Measurements from ENCODE around the gene MSRB3. TPM values are rescaled to one million over a fixed set of nuclear protein-coding genes. Genes with fewer than 3 reads are reported as not detected.
A peak's percentile ranks its signal among the peaks of the same experiment; 100 is the strongest.

The MSRB3 gene
- total and polyA plus RNA-seq, 7 donors, result 6.2 to 232 (median 159) TPM

DNA sequence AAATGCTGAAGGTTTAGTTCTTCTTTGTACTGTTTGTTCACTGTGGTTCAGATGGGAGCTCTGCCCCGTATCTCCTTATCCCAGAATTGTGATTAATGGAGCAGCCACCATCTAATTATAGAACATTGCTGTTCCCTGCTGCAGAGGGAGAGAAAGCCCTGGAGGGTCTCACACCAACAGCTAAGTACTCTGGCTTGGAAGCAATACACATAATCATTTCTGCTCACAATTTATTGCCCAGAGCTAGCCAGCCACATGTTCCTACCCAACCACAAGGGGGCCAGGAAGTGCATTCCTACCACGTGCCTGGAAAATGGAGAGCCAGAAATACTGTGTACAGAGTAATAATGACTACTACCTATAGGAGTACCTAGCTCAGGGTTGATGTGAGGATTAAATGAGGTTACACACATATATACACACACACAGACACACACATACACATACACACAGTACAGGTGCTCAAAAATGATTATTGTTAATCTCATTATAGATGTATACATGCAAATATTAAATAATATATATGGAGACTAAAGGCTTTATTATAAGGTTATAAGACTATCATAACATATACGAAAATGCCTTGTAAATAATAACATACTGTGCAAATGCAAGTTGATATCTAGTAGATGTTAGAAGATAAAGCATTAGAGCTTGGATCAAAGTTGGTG is 22.3 kb downstream of the MSRB3 start:
- Histone ChIP-seq H3K36me3 (no peaks in the 10 kb centered on the region), H3K4me1 (peaks cover 0 to 83% (median 52%) of the 10 kb centered on the region in 4 donors), H3K27me3 (no peaks in the 10 kb centered on the region), H3K9me3 (no peaks in the 10 kb centered on the region), H3K27ac (peak overlapping the region in 3 of 4 donors; percentile 7 to 26 (median 24)), H3K4me3 (no peak overlapping the region)
- 52 to 64% methylated on average over 3 of the region's 3 CpGs for WGBS, 2 donors
- intact Hi-C loops (cut with DNase I), result loop anchor here (2.0 to 10.0 kb wide), 2 partner anchors 22 to 234 kb away; partner anchors contain the start of gene MSRB3
- DNase-seq, result no peak
- TF ChIP-seq, protein P1, sequence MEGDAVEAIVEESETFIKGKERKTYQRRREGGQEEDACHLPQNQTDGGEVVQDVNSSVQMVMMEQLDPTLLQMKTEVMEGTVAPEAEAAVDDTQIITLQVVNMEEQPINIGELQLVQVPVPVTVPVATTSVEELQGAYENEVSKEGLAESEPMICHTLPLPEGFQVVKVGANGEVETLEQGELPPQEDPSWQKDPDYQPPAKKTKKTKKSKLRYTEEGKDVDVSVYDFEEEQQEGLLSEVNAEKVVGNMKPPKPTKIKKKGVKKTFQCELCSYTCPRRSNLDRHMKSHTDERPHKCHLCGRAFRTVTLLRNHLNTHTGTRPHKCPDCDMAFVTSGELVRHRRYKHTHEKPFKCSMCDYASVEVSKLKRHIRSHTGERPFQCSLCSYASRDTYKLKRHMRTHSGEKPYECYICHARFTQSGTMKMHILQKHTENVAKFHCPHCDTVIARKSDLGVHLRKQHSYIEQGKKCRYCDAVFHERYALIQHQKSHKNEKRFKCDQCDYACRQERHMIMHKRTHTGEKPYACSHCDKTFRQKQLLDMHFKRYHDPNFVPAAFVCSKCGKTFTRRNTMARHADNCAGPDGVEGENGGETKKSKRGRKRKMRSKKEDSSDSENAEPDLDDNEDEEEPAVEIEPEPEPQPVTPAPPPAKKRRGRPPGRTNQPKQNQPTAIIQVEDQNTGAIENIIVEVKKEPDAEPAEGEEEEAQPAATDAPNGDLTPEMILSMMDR (IDR thresholded peaks at IDR 0.05), result peak in 2 of 4 experiments; percentile 12 to 34
- no peak for TF ChIP-seq POLR2A (IDR thresholded peaks at IDR 0.05)

DNA sequence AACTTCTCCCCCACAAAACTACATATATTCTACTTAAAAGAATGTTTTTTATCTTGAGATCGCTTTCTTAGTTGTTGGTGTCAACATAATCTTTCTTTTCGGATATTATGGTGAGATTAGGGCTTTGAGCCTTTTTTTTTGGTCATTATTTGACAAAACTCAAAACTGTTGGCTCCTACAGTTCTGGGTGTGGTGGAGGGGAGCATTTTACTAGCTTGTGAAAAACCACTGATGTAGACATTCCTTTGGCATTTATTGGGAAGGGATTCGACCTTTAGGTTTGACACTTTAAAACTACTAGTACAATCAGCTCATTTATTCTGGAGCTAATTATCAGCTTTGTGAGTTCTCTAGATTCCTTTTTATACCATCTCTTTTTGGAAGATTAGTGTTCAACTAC is 24.4 kb downstream of the MSRB3 start:
- peaks cover 0 to 88% (median 72%) of the 10 kb centered on the region in 4 donors for H3K4me1 ChIP-seq
- H3K36me3 ChIP-seq, result no peaks in the 10 kb centered on the region
- no peak for TF ChIP-seq POLR2AphosphoS5 (IDR thresholded peaks at IDR 0.05)
- TF ChIP-seq, protein P1 (IDR thresholded peaks at IDR 0.05), result no peak
- no peak for TF ChIP-seq EP300 (IDR thresholded peaks at IDR 0.05)
- TF ChIP-seq POLR2A (IDR thresholded peaks at IDR 0.05), result no peak
- no peaks in the 10 kb centered on the region for H3K27me3 ChIP-seq
- intact Hi-C loops (cut with DNase I), result loop anchor here (10.0 kb wide), 1 partner anchor 232 kb away; no protein-coding TSS in a partner anchor
- 49 to 68% methylated on average over 3 of the region's 3 CpGs for WGBS, 2 donors
- H3K4me3 ChIP-seq, result no peak overlapping the region
- no peak for DNase-seq
- H3K9me3 ChIP-seq, result no peaks in the 10 kb centered on the region
- peak overlapping the region in 1 of 4 donors; percentile 77 for H3K27ac ChIP-seq

DNA sequence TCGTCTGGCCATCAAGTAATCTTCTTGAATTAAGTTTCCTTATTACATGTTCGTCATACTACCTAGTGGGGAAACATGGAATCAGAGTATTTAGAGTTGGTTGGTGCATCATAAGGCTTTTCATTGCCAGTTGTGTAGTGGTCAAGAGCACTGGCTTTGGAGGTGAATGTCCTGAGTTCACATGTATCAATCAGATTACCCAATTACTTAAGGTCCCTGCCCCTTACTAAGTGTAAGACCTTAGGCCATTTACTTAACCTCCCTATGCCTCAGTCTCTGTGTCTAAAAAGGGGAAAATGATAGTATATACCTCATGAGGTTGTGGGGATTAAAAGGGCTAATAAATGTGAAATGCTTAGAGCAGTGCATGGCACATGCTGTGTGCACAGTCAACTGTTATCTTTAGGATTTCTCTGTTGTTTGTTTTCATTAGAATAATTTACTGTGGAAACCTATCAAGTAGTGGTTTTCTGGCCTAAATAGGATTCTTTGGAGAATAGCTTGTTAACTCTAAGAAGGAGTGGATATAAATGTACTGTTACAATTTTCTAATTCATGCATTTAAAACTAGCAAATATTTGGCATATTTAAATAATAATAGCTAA is 27.0 kb downstream of the MSRB3 start:
- intact Hi-C loops (cut with DNase I), result loop anchor here (10.0 kb wide), 1 partner anchor 229 kb away; no protein-coding TSS in a partner anchor
- no peak overlapping the region for H3K4me3 ChIP-seq
- no peaks in the 10 kb centered on the region for H3K27me3 ChIP-seq
- peaks cover 0 to 86% (median 67%) of the 10 kb centered on the region in 4 donors for H3K4me1 ChIP-seq
- no peak for TF ChIP-seq EP300 (IDR thresholded peaks at IDR 0.05)
- TF ChIP-seq POLR2A (IDR thresholded peaks at IDR 0.05), result no peak
- no peak for TF ChIP-seq POLR2AphosphoS5 (IDR thresholded peaks at IDR 0.05)
- TF ChIP-seq, protein P1 (IDR thresholded peaks at IDR 0.05), result no peak
- DNase-seq, result no peak
- H3K36me3 ChIP-seq, result peaks cover 0 to 4% (median 0%) of the 10 kb centered on the region in 4 donors
- 44 to 76% methylated on average over 2 of the region's 2 CpGs for WGBS, 2 donors
- H3K27ac ChIP-seq, result peak overlapping the region in 3 of 4 donors; percentile 68 to 77 (median 70)
- H3K9me3 ChIP-seq, result no peaks in the 10 kb centered on the region

GRCh38 chr12:65306366-65307168 is 28.1 kb downstream of the MSRB3 start:
- Histone ChIP-seq H3K36me3 (peaks cover 0 to 4% (median 0%) of the 10 kb centered on the region in 4 donors), H3K4me1 (peaks cover 0 to 82% (median 61%) of the 10 kb centered on the region in 4 donors), H3K4me3 (no peak overlapping the region), H3K9me3 (no peaks in the 10 kb centered on the region), H3K27ac (peak overlapping the region; percentile 21 to 77 (median 69)), H3K27me3 (no peaks in the 10 kb centered on the region)
- 28 to 40% methylated on average over 6 of the region's 6 CpGs for WGBS, 2 donors
- peak; percentile 93 for DNase-seq
- intact Hi-C loops (cut with DNase I), result loop anchor here (10.0 kb wide), 1 partner anchor 228 kb away; no protein-coding TSS in a partner anchor
- TF ChIP-seq POLR2A (IDR thresholded peaks at IDR 0.05) (no peak), POLR2AphosphoS5 (IDR thresholded peaks at IDR 0.05) (peak; percentile 83 to 95 (median 90)), EP300 (IDR thresholded peaks at IDR 0.05) (peak in 1 of 4 donors; percentile 81)
- TF ChIP-seq, protein P1 (IDR thresholded peaks at IDR 0.05), result peak in 3 of 4 experiments; percentile 16 to 28 (median 20)
